Upper lobe of right lung (tissue), 1 donor: ENCODE measurements around the gene TVP23A. TPM values are rescaled to one million over a fixed set of nuclear protein-coding genes. Genes with fewer than 3 reads are reported as not detected.

Source experiments
- ATAC-seq: fragments of 200-7000 bp; cut with Tn5 transposase; one replicate; pipeline ENCODE4 v1.9.1; 2020; ENCODE audit warnings: mild to moderate bottlenecking, moderate library complexity
- DNase-seq: peaks from one replicate; pipeline ENCODE4 v3.0.0-alpha.2; 2020
- H3K27ac ChIP-seq: fragments of 200-600 bp; one replicate; pipeline ENCODE4 v1.8.0; 2022
- H3K27me3 ChIP-seq: fragments of 200-600 bp; one replicate; pipeline ENCODE4 v1.8.0; 2022; ENCODE audit warnings: mild to moderate bottlenecking
- H3K36me3 ChIP-seq: fragments of 200-600 bp; one replicate; pipeline ENCODE4 v1.8.0; 2022
- H3K4me1 ChIP-seq: fragments of 200-600 bp; one replicate; pipeline ENCODE4 v1.8.0; 2022
- H3K4me3 ChIP-seq: fragments of 200-600 bp; one replicate; pipeline ENCODE4 v1.8.0; 2022; ENCODE audit warnings: mild to moderate bottlenecking
- H3K9me3 ChIP-seq: fragments of 200-600 bp; one replicate; pipeline ENCODE4 v1.8.0; 2022
- CTCF ChIP-seq: fragments of 200-600 bp; IDR thresholded peaks from one replicate; pipeline ENCODE4 v1.8.0; 2022; ENCODE audit warnings: antibody characterized with exemption
- intact Hi-C: fragments of 100-400 bp; cut with DNase I; formaldehyde crosslinking; loops from one replicate; pipeline ENCODE4 v1.11.0; 2022
- total RNA-seq: library from RNA; stranded (reverse); fragmentation: NEBNext Ultra II Directional; extraction: Animal tissue kit (Norgen Biotek cat#: 25700); gene quantifications from one replicate; pipeline ENCODE4 v1.2.1, GENCODE V29; 2021
- donor health status: DM: no; HTN: yes; CAD: no; lungs with severe emphysema.

Gene TVP23A
- total RNA-seq, 1 donor from 2014 or later = 0.69 TPM

GRCh38 chr16:10817514-10817913 is 1.1 kb downstream of the TVP23A start:
- Histone ChIP-seq H3K36me3 (no peaks in the 10 kb centered on the region), H3K27ac (no peak overlapping the region), H3K4me1 (no peaks in the 10 kb centered on the region), H3K27me3 (no peaks in the 10 kb centered on the region), H3K9me3 (no peaks in the 10 kb centered on the region), H3K4me3 (no peak overlapping the region)
- intact Hi-C loops = no loop called here
- ATAC-seq = no peak
- no peak for DNase-seq
- TF ChIP-seq CTCF = no peak

GRCh38 chr16:10813099-10813455 is 5.5 kb downstream of the TVP23A start:
- ATAC-seq = no peak
- no peaks in the 10 kb centered on the region for H3K9me3 ChIP-seq

GRCh38 chr16:10812312-10813098 is 6.1 kb downstream of the TVP23A start:
- ATAC-seq (peak; percentile 19), DNase-seq (no peak)
- Histone ChIP-seq H3K4me1 (no peaks in the 10 kb centered on the region), H3K27ac (no peak overlapping the region), H3K27me3 (no peaks in the 10 kb centered on the region), H3K9me3 (no peaks in the 10 kb centered on the region), H3K36me3 (no peaks in the 10 kb centered on the region), H3K4me3 (no peak overlapping the region)
- TF ChIP-seq CTCF = no peak
- intact Hi-C loops = no loop called here

More at GRCh38 chr16:10813099-10813455, 5.5 kb downstream of the TVP23A start:
- Histone ChIP-seq H3K4me3 (no peak overlapping the region), H3K27me3 (no peaks in the 10 kb centered on the region), H3K4me1 (no peaks in the 10 kb centered on the region), H3K27ac (no peak overlapping the region), H3K36me3 (no peaks in the 10 kb centered on the region)
- no peak for DNase-seq
- intact Hi-C loops = no loop called here
- TF ChIP-seq CTCF = no peak

- H3K4me3 ChIP-seq = no peak overlapping the region
These were observed 8.9 kb downstream of the TVP23A start for GRCh38 chr16:10809706-10810105.

GRCh38 chr16:10808850-10809249 is 9.7 kb downstream of the TVP23A start:
- Histone ChIP-seq H3K4me1 (no peaks in the 10 kb centered on the region), H3K9me3 (no peaks in the 10 kb centered on the region), H3K36me3 (no peaks in the 10 kb centered on the region), H3K4me3 (no peak overlapping the region), H3K27ac (no peak overlapping the region), H3K27me3 (no peaks in the 10 kb centered on the region)
- intact Hi-C loops = no loop called here
- no peak for TF ChIP-seq CTCF
- DNase-seq = no peak
- ATAC-seq = no peak

More at GRCh38 chr16:10809706-10810105, 8.9 kb downstream of the TVP23A start:
- DNase-seq = no peak
- Histone ChIP-seq H3K36me3 (no peaks in the 10 kb centered on the region), H3K4me1 (no peaks in the 10 kb centered on the region), H3K27ac (no peak overlapping the region), H3K9me3 (no peaks in the 10 kb centered on the region), H3K27me3 (no peaks in the 10 kb centered on the region)
- ATAC-seq = no peak
- no peak for TF ChIP-seq CTCF
- intact Hi-C loops = no loop called here

- no peak for ATAC-seq
- Histone ChIP-seq H3K27ac (no peak overlapping the region), H3K4me3 (no peak overlapping the region), H3K9me3 (no peaks in the 10 kb centered on the region), H3K27me3 (no peaks in the 10 kb centered on the region), H3K4me1 (no peaks in the 10 kb centered on the region), H3K36me3 (no peaks in the 10 kb centered on the region)
- TF ChIP-seq CTCF = no peak
- no peak for DNase-seq
- intact Hi-C loops = no loop called here
These were observed 10.4 kb downstream of the TVP23A start for GRCh38 chr16:10808218-10808617.
